Activated effector memory CD4-positive, alpha-beta T cell treated with Interleukin-2 at 50 U/mL for 16 hours (primary cell): ENCODE data around the gene VAV2.

Experiments used
- DNase-seq: peaks from one replicate; pipeline ENCODE4 v3.0.0-alpha.2; 2020

VAV2 gene

GRCh38 chr9:134028076-134028475 is 36.0 kb upstream of the VAV2 start:
- DNase-seq = no peak

- DNase-seq = no peak
These were observed 35.4 kb upstream of the VAV2 start for GRCh38 chr9:134027561-134027960.

- no peak for DNase-seq
These were observed 34.9 kb upstream of the VAV2 start for GRCh38 chr9:134026981-134027380.

GRCh38 chr9:134026581-134026980 is 34.5 kb upstream of the VAV2 start:
- no peak for DNase-seq

GRCh38 chr9:134025606-134026541 is 33.8 kb upstream of the VAV2 start:
- peak; percentile 31 for DNase-seq

GRCh38 chr9:134024828-134025605 is 32.9 kb upstream of the VAV2 start, which contains the start of gene BRD3OS:
Gene BRD3OS (plus strand): TSS chr9:134025481. CDS start chr9:134026748, 1,267 bp downstream.
- DNase-seq = peak; percentile 87

GRCh38 chr9:134024214-134024792 is 32.2 kb upstream of the VAV2 start:
- no peak for DNase-seq

GRCh38 chr9:134014946-134015345 is 22.8 kb upstream of the VAV2 start:
- DNase-seq = no peak

GRCh38 chr9:134011401-134011800 is 19.3 kb upstream of the VAV2 start:
- DNase-seq = no peak

- no peak for DNase-seq
These were observed 18.4 kb upstream of the VAV2 start for GRCh38 chr9:134010310-134011173.

GRCh38 chr9:134007571-134007970 is 15.4 kb upstream of the VAV2 start:
- DNase-seq = no peak

- DNase-seq = no peak
These were observed 15.0 kb upstream of the VAV2 start for GRCh38 chr9:134007150-134007549.

GRCh38 chr9:134005381-134005780 is 13.3 kb upstream of the VAV2 start:
- no peak for DNase-seq

GRCh38 chr9:134004881-134005280 is 12.8 kb upstream of the VAV2 start:
- DNase-seq = no peak

GRCh38 chr9:134004131-134004873 is 12.2 kb upstream of the VAV2 start:
- DNase-seq = no peak

GRCh38 chr9:134003237-134003636 is 11.1 kb upstream of the VAV2 start:
- DNase-seq = no peak

GRCh38 chr9:134002796-134003195 is 10.7 kb upstream of the VAV2 start:
- DNase-seq = no peak

GRCh38 chr9:133999851-134000265 is 7.7 kb upstream of the VAV2 start:
- DNase-seq = no peak

- no peak for DNase-seq
These were observed 6.9 kb upstream of the VAV2 start for GRCh38 chr9:133998915-133999595.

GRCh38 chr9:133997584-133997983 is 5.5 kb upstream of the VAV2 start:
- no peak for DNase-seq
